HCT116 (cell line): ENCODE results near the gene FAM174A. TPM values are rescaled to one million over a fixed set of nuclear protein-coding genes. Genes with fewer than 3 reads are reported as not detected.

Experiments used
- ATAC-seq: fragments of 200-7000 bp; cut with Tn5 transposase; 2 replicates; pipeline ENCODE4 v1.9.1; 2020; ENCODE audit warnings: mild to moderate bottlenecking, moderate library complexity
- BruUV-seq: library from RNA; stranded (reverse); fragments of 400-500 nt; replicated peaks from 2 replicates; lab custom pipeline; 2021; lab: Mats Ljungman, UMichigan
- CTCF ChIA-PET: fragments of 300-600 bp; sonication (Branson Sonifier 250); formaldehyde crosslinking; loops from one replicate; lab custom pipeline; 2021; ENCODE audit warnings: antibody characterized with exemption; lab: Charles Lee
- POLR2A ChIA-PET: fragments of 300-600, 350-600 bp; sonication (Branson Sonifier 250); formaldehyde crosslinking; loops from one replicate; lab custom pipeline; 2021; ENCODE audit warnings: antibody characterized with exemption; lab: Charles Lee
- RAD21 ChIA-PET, 2 experiments: fragments of 300-600 bp; sonication (Branson Sonifier 250); formaldehyde crosslinking; loops; one replicate each; lab custom pipeline; 2023; ENCODE audit warnings: low total read pairs in 2 of 2; ENCODE audit not compliant: uncharacterized antibody in 2 of 2, unreplicated experiment in 2 of 2, low non-redundant PET in 1 of 2; lab: Charles Lee
- DNase-seq: peaks from one replicate; pipeline ENCODE4 v3.0.0-alpha.2; 2010; ENCODE audit warnings: low read depth, low spot score
- H2AFZ ChIP-seq: fragments of 200-600 bp; shearing (Covaris generic), sonication (generic); 2 replicates; pipeline ENCODE4 v1.6.1; 2017; ENCODE audit warnings: low read depth, mixed run types, mixed read lengths, antibody characterized with exemption, low read length; ENCODE audit not compliant: poor library complexity, severe bottlenecking
- H3K27ac ChIP-seq: 2 replicates; pipeline ENCODE4 v1.5.1; 2012; ENCODE audit warnings: low read depth, low read length
- H3K27me3 ChIP-seq: fragments of 200-600 bp; sonication (generic); 2 replicates; pipeline ENCODE4 v1.6.1; 2016; ENCODE audit warnings: mixed run types, low read length, mixed read lengths; ENCODE audit not compliant: insufficient read depth
- H3K36me3 ChIP-seq, 2 experiments: fragments of 200-500 bp in 1 of 2; fragments of 200-600 bp in 1 of 2; sonication (Bioruptor generic) in 1 of 2; sonication (generic) in 1 of 2; 2 replicates each; pipeline versions ENCODE4 v1.5.1 to v1.6.1; 2014 to 2016; ENCODE audit warnings: low read length in 2 of 2, inconsistent platforms in 1 of 2, mixed read lengths in 1 of 2, mixed run types in 1 of 2; ENCODE audit not compliant: insufficient read depth in 2 of 2, control insufficient read depth in 1 of 2
- H3K4me1 ChIP-seq, 2 experiments: fragments of 200-600 bp in 1 of 2; sonication (generic) in 1 of 2; 2 replicates each; pipeline versions ENCODE4 v1.5.1 to v1.6.1; 2012 to 2017; ENCODE audit warnings: low read length in 2 of 2, inconsistent platforms in 1 of 2, mild to moderate bottlenecking in 1 of 2, mixed read lengths in 1 of 2, mixed run types in 1 of 2, moderate library complexity in 1 of 2; ENCODE audit not compliant: insufficient read depth in 2 of 2, control insufficient read depth in 1 of 2
- H3K4me2 ChIP-seq: fragments of 200-600 bp; sonication (generic); 2 replicates; pipeline ENCODE4 v1.6.1; 2017; ENCODE audit warnings: mixed run types, low read length, mixed read lengths
- H3K4me3 ChIP-seq, 2 experiments: fragments of 200-600 bp in 1 of 2; sonication (generic) in 1 of 2; replicated peaks in 1 of 2; 2 replicates each; pipeline ENCODE4 v1.5.1; 2011 to 2016; ENCODE audit warnings: low read length in 2 of 2, control low read depth in 1 of 2, low read depth in 1 of 2, mild to moderate bottlenecking in 1 of 2, mixed read lengths in 1 of 2, mixed run types in 1 of 2
- H3K79me2 ChIP-seq: fragments of 200-600 bp; sonication (generic); 2 replicates; pipeline ENCODE4 v1.6.1; 2017; ENCODE audit warnings: mild to moderate bottlenecking, mixed run types, low read length, moderate library complexity, mixed read lengths; ENCODE audit not compliant: insufficient read depth
- H3K9ac ChIP-seq: fragments of 200-600 bp; sonication (generic); 2 replicates; pipeline ENCODE4 v1.6.1; 2016; ENCODE audit warnings: low read length, mixed read lengths
- H3K9me2 ChIP-seq: fragments of 200-600 bp; sonication (generic), shearing (Covaris generic); 2 replicates; pipeline ENCODE4 v1.6.1; 2017; ENCODE audit warnings: mixed run types, mild to moderate bottlenecking, moderate library complexity; ENCODE audit not compliant: insufficient read depth
- H3K9me3 ChIP-seq, 2 experiments: fragments of 200-500 bp in 1 of 2; fragments of 200-600 bp in 1 of 2; sonication (Bioruptor generic) in 1 of 2; sonication (generic) in 1 of 2; 2 replicates each; pipeline ENCODE4 v1.6.1; 2014 to 2017; ENCODE audit warnings: low read length in 2 of 2, mixed read lengths in 2 of 2, inconsistent platforms in 1 of 2, low read depth in 1 of 2, mild to moderate bottlenecking in 1 of 2, mixed run types in 1 of 2, moderate library complexity in 1 of 2; ENCODE audit not compliant: control insufficient read depth in 1 of 2, insufficient read depth in 1 of 2
- H4K20me1 ChIP-seq: fragments of 200-600 bp; sonication (generic), shearing (Covaris generic); 2 replicates; pipeline ENCODE4 v1.6.1; 2017; ENCODE audit warnings: mixed run types, mild to moderate bottlenecking, moderate library complexity; ENCODE audit not compliant: insufficient read depth
- ATF3 ChIP-seq: IDR thresholded peaks from 2 replicates; pipeline ENCODE4 v1.6.1; 2012
- CEBPB ChIP-seq: IDR thresholded peaks from 2 replicates; pipeline ENCODE4 v1.6.1; 2012; ENCODE audit warnings: low read depth
- EGR1 ChIP-seq: IDR thresholded peaks from 2 replicates; pipeline ENCODE4 v1.6.1; 2012; ENCODE audit warnings: low read depth
- FOSL1 ChIP-seq: IDR thresholded peaks from 2 replicates; pipeline ENCODE4 v1.6.1; 2012; ENCODE audit warnings: low read depth
- POLR2A ChIP-seq: IDR thresholded peaks from 2 replicates; pipeline ENCODE4 v1.7.0; 2011; ENCODE audit warnings: borderline replicate concordance; ENCODE audit not compliant: insufficient read depth, insufficient read length; ENCODE audit errors: extremely low read depth
- POLR2AphosphoS5 ChIP-seq: IDR thresholded peaks from 2 replicates; pipeline ENCODE4 v1.6.1; 2011; ENCODE audit warnings: mild to moderate bottlenecking, low read depth, low read length, moderate library complexity
- SP1 ChIP-seq: IDR thresholded peaks from 2 replicates; pipeline ENCODE4 v1.6.1; 2012; ENCODE audit warnings: low read depth
- SRF ChIP-seq: IDR thresholded peaks from 2 replicates; pipeline ENCODE4 v1.6.1; 2012; ENCODE audit warnings: low read depth
- ZBTB33 ChIP-seq: IDR thresholded peaks from 2 replicates; pipeline ENCODE4 v1.6.1; 2011; ENCODE audit warnings: mild to moderate bottlenecking, low read length, moderate library complexity; ENCODE audit not compliant: insufficient replicate concordance; ENCODE audit errors: extremely low read depth
- ZFX ChIP-seq: fragments of 450-650 bp; IDR thresholded peaks from 2 replicates; pipeline ENCODE4 v1.6.1; 2017
- ZNF274 ChIP-seq: fragments of 200-500 bp; sonication (Bioruptor generic); IDR thresholded peaks from 2 replicates; pipeline ENCODE4 v1.6.1; 2014; ENCODE audit warnings: mild to moderate bottlenecking, low read depth, low read length, inconsistent platforms
- intact Hi-C: fragments of 100-400 bp; cut with micrococcal nuclease; formaldehyde crosslinking; loops from 2 replicates; pipeline ENCODE4 v1.10.0; 2022
- total RNA-seq: library from RNA; stranded (reverse); gene quantifications from one replicate; pipeline ENCODE4 v1.2.1, GENCODE V29; 2021; ENCODE audit not compliant: unreplicated experiment

The FAM174A gene
- total RNA-seq, 1 experiment from 2014 or later = 8.6 TPM

GRCh38 chr5:100575815-100576214, 40.6 kb downstream of the FAM174A start:
- Histone ChIP-seq H2AFZ (no peak overlapping the region), H3K9ac (no peak overlapping the region), H4K20me1 (no peaks in the 10 kb centered on the region), H3K79me2 (no peaks in the 10 kb centered on the region)
- no peak for DNase-seq
- no TSS peak for BruUV-seq
- POLR2A ChIA-PET = no interaction called here
- RAD21 ChIA-PET = no interaction called here
- TF ChIP-seq SP1 = no peak
- TF ChIP-seq FOSL1 = no peak
- TF ChIP-seq ZNF274 = no peak
- no peak for TF ChIP-seq POLR2AphosphoS5
- no peak for TF ChIP-seq SRF
- TF ChIP-seq EGR1 = no peak
- no peak for TF ChIP-seq ZBTB33
- no peak for TF ChIP-seq POLR2A
- TF ChIP-seq, all 23 proteins: peak for 0
- Histone ChIP-seq H3K27ac (no peak overlapping the region), H3K27me3 (no peaks in the 10 kb centered on the region), H3K9me3 (no peaks in the 10 kb centered on the region), H3K9me2 (no peaks in the 10 kb centered on the region), H3K4me1 (no peaks in the 10 kb centered on the region), H3K4me3 (no peak overlapping the region), H3K4me2 (no peak overlapping the region), H3K36me3 (no peaks in the 10 kb centered on the region)
- CTCF ChIA-PET = no interaction called here
- intact Hi-C loops = no loop called here
- no peak for ATAC-seq

GRCh38 chr5:100576217-100576751, 41.1 kb downstream of the FAM174A start:
- no peaks in the 10 kb centered on the region for H3K36me3 ChIP-seq
- no peaks in the 10 kb centered on the region for H3K4me1 ChIP-seq
- intact Hi-C loops = no loop called here
- no peaks in the 10 kb centered on the region for H3K27me3 ChIP-seq
- ChIA-PET POLR2A (no interaction called here), CTCF (no interaction called here), RAD21 (no interaction called here)
- H4K20me1 ChIP-seq = no peaks in the 10 kb centered on the region
- H3K79me2 ChIP-seq = no peaks in the 10 kb centered on the region
- no peak overlapping the region for H3K4me3 ChIP-seq
- H3K9ac ChIP-seq = no peak overlapping the region
- no peak overlapping the region for H3K4me2 ChIP-seq
- no peak overlapping the region for H2AFZ ChIP-seq
- no peaks in the 10 kb centered on the region for H3K9me2 ChIP-seq
- DNase-seq = no peak
- no peaks in the 10 kb centered on the region for H3K9me3 ChIP-seq
- no peak for TF ChIP-seq POLR2AphosphoS5
- TF ChIP-seq SP1 = no peak
- no peak for TF ChIP-seq EGR1
- TF ChIP-seq ZFX = no peak
- no peak for TF ChIP-seq CEBPB
- no peak for TF ChIP-seq ATF3
- no TSS peak for BruUV-seq
- no peak overlapping the region for H3K27ac ChIP-seq
- no peak for ATAC-seq
